Measurements from ENCODE around the gene TUT7.
A peak's percentile ranks its signal among the peaks of the same experiment; 100 is the strongest.

Gene TUT7

DNA sequence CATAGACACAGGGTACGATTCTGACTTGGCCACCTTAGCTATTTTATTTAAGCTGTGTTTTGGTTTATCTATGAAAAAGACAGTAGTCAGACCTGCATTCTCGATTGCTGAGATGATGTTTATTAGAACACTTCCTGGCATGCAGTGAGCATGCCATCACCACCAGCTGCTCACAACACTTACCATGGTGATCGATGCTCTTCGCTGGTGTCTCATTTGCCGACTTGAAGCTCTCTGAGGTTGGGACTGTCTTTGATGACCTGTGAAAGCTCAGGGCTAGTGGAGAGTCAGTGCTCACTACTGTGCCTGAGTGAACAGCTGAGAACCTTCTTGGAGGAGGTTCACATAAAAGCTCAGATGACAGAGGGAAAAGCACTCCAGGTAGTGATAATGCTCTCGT, 90.3 kb downstream of the TUT7 start:
- Histone ChIP-seq H3K4me3 (ENCODE audit: low read length) (no peak overlapping the region), H3K27ac (ENCODE audit: low read length) (no peak overlapping the region), H3K9me3 (ENCODE audit: control insufficient read depth, insufficient read depth, low read length) (no peaks in the 10 kb centered on the region), H3K4me1 (ENCODE audit: control insufficient read depth, insufficient read depth, low read length) (no peaks in the 10 kb centered on the region), H3K36me3 (ENCODE audit: control insufficient read depth, insufficient read depth, low read length) (peaks cover 7% of the 10 kb centered on the region; the same call in 1 of the 2 replicates), H3K27me3 (ENCODE audit: control insufficient read depth, insufficient read depth, low read length) (no peaks in the 10 kb centered on the region)
- WGBS (ENCODE audit: insufficient coverage, insufficient read length): no CpG with 5 or more reads among the region's 6 CpGs
- no peak for DNase-seq (ENCODE audit: low read depth, low spot score)

DNA sequence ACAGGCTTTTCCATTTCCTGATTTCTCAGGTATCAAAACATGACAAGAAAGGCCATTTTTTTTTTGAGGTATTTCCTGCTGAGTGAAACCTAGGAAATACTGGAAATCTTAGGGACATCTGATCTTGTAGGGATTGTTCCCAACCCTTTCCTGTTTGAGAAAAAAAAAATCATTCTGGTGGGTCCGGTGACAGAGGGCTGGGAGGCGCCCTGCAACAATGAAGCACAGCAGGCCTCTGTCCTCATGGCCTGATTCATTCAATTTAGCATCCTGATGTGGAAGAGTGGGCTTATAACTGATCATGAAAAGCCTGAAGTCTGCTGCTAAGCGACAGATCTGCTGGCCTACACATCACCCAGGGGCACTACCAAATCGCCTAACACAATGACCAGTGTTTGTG, 91.7 kb downstream of the TUT7 start:
- Histone ChIP-seq H3K27me3 (ENCODE audit: control insufficient read depth, insufficient read depth, low read length) (no peaks in the 10 kb centered on the region), H3K9me3 (ENCODE audit: control insufficient read depth, insufficient read depth, low read length) (no peaks in the 10 kb centered on the region), H3K4me3 (ENCODE audit: low read length) (no peak overlapping the region), H3K4me1 (ENCODE audit: control insufficient read depth, insufficient read depth, low read length) (no peaks in the 10 kb centered on the region), H3K36me3 (ENCODE audit: control insufficient read depth, insufficient read depth, low read length) (peaks cover 7% of the 10 kb centered on the region; the same call in 1 of the 2 replicates), H3K27ac (ENCODE audit: low read length) (no peak overlapping the region)
- no CpG with 5 or more reads among the region's 4 CpGs for WGBS (ENCODE audit: insufficient coverage, insufficient read length)
- no peak for DNase-seq (ENCODE audit: low read depth, low spot score)

DNA sequence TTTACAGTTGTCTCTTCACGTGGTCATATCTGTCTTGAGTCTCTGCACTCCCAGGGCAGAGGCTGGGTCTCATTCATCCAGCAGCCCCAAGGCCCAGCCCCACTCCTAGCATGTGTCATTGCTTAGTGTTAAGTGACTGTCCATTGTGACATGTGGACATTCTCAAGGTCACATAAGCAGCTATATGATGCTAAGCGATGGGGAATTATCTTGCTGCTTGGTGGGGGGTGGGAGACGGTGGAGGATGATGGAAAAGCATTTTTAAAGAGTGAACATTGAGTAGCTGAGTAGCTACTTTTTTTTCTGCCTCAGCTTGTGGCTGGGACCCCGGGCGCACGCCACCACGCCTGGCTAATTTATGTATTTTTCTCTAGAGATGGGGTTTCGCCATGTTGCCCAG, 94.7 kb downstream of the TUT7 start, which contains the start of gene C9orf153:
C9orf153 (minus strand) TSS at position 101 of the 400 bp plus-strand sequence. CDS start 30,054 bp downstream, outside the sequence.
- Histone ChIP-seq H3K36me3 (ENCODE audit: control insufficient read depth, insufficient read depth, low read length) (peaks cover 7% of the 10 kb centered on the region; the same call in 1 of the 2 replicates), H3K4me3 (ENCODE audit: low read length) (no peak within 1 kb of the TSS), H3K4me1 (ENCODE audit: control insufficient read depth, insufficient read depth, low read length) (no peaks in the 10 kb centered on the region), H3K27ac (ENCODE audit: low read length) (no peak within 1 kb of the TSS), H3K9me3 (ENCODE audit: control insufficient read depth, insufficient read depth, low read length) (no peaks in the 10 kb centered on the region), H3K27me3 (ENCODE audit: control insufficient read depth, insufficient read depth, low read length) (no peaks in the 10 kb centered on the region)
- no peak for DNase-seq (ENCODE audit: low read depth, low spot score)
- no CpG with 5 or more reads among the region's 8 CpGs for WGBS (ENCODE audit: insufficient coverage, insufficient read length)

DNA sequence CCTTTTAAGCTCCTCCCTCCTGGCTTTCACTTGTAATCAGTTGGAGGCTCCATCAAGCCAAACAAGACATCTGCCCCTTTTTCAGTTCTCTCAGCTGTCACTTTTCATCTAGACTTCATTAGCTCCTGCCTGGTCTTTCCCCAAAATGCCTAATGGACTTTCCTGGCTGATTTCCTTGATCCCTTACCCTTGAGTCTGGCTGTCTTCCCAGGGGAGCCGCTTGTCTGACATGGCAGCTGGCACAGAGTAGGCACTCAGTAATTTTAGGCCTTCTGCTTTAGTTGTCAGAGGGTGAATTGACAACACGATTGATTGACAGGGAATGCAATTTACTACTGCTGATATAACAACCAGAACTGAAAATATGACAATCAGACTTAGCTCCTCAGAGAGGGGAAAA, 96.8 kb downstream of the TUT7 start:
- H3K36me3 ChIP-seq (ENCODE audit: control insufficient read depth, insufficient read depth, low read length): no peaks in the 10 kb centered on the region
- H3K4me3 ChIP-seq (ENCODE audit: low read length): no peak overlapping the region
- H3K9me3 ChIP-seq (ENCODE audit: control insufficient read depth, insufficient read depth, low read length): no peaks in the 10 kb centered on the region
- no peak overlapping the region for H3K27ac ChIP-seq (ENCODE audit: low read length)
- WGBS (ENCODE audit: insufficient coverage, insufficient read length): no CpG with 5 or more reads among the region's 2 CpGs
- DNase-seq (ENCODE audit: low read depth, low spot score): no peak
- no peaks in the 10 kb centered on the region for H3K27me3 ChIP-seq (ENCODE audit: control insufficient read depth, insufficient read depth, low read length)
- no peaks in the 10 kb centered on the region for H3K4me1 ChIP-seq (ENCODE audit: control insufficient read depth, insufficient read depth, low read length)

DNA sequence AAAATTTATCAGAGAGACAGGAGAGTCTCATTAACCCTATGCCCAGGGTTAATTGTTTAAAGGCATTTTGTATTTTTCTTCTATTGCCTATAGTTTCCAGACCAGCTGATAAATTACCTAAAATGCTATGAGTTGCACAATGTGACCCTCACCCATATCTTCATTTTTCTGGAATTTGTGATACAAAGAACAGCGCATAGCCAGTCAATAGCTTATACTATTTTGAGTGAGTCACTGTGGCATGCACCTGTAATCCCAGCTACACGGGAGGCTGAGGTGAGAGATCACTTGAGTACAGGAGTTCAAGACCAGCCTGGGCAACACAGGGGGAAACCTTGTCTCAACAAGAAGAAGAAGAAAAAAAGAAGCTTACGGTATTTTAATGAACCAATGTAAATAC, 97.6 kb downstream of the TUT7 start:
- no CpG with 5 or more reads among the region's 3 CpGs for WGBS (ENCODE audit: insufficient coverage, insufficient read length)
- H3K27ac ChIP-seq (ENCODE audit: low read length): no peak overlapping the region

DNA sequence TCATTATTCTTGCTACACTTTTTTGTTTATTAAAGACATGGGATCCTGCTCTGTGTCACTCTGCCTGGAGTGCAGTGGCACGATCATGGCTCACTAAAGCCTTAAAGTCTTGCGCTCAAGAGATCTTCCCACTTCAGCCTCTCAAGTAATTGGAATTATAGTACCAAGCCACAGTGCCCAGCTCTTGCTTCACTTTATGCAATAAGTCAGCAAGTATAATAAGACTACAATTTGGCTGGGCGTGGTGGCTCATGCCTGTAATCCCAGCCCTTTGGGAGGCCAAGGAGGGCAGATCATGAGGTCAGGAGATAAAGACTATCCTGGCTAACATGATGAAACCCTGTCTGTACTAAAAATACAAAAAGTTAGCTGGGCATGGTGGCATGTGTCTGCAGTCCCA, 100.6 kb downstream of the TUT7 start:
- Histone ChIP-seq H3K36me3 (ENCODE audit: control insufficient read depth, insufficient read depth, low read length) (no peaks in the 10 kb centered on the region), H3K4me3 (ENCODE audit: low read length) (no peak overlapping the region), H3K27me3 (ENCODE audit: control insufficient read depth, insufficient read depth, low read length) (no peaks in the 10 kb centered on the region), H3K9me3 (ENCODE audit: control insufficient read depth, insufficient read depth, low read length) (no peaks in the 10 kb centered on the region), H3K27ac (ENCODE audit: low read length) (no peak overlapping the region), H3K4me1 (ENCODE audit: control insufficient read depth, insufficient read depth, low read length) (no peaks in the 10 kb centered on the region)
- no peak for DNase-seq (ENCODE audit: low read depth, low spot score)
- no CpG with 5 or more reads among the region's 3 CpGs for WGBS (ENCODE audit: insufficient coverage, insufficient read length)

More for the DNA sequence above, 97.6 kb downstream of the TUT7 start:
- Histone ChIP-seq H3K4me1 (ENCODE audit: control insufficient read depth, insufficient read depth, low read length) (no peaks in the 10 kb centered on the region), H3K27me3 (ENCODE audit: control insufficient read depth, insufficient read depth, low read length) (no peaks in the 10 kb centered on the region), H3K9me3 (ENCODE audit: control insufficient read depth, insufficient read depth, low read length) (no peaks in the 10 kb centered on the region), H3K4me3 (ENCODE audit: low read length) (no peak overlapping the region), H3K36me3 (ENCODE audit: control insufficient read depth, insufficient read depth, low read length) (no peaks in the 10 kb centered on the region)
- no peak for DNase-seq (ENCODE audit: low read depth, low spot score)

DNA sequence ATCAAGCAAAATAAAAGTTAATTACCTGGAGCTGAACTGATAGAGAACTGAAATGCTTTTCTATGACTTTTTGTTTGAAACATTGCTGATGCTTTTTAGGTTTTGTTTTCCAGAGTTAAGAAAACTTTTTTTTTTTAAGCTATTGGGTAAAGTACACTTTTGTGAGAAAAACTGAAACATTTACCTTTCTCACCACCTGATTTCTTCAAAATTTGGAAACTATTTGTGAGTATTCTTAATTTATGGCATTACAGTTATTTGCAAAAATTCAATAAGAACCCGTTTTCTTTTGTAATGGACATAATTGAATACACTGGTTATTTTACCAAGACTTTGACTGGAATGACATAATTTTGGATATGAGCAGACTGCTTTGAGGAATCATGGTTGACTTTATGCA, 101.3 kb downstream of the TUT7 start:
- no peak for DNase-seq (ENCODE audit: low read depth, low spot score)
- H3K27me3 ChIP-seq (ENCODE audit: control insufficient read depth, insufficient read depth, low read length): no peaks in the 10 kb centered on the region
- no CpG with 5 or more reads among the region's 1 CpG for WGBS (ENCODE audit: insufficient coverage, insufficient read length)
- H3K4me1 ChIP-seq (ENCODE audit: control insufficient read depth, insufficient read depth, low read length): no peaks in the 10 kb centered on the region
- H3K4me3 ChIP-seq (ENCODE audit: low read length): no peak overlapping the region
- no peak overlapping the region for H3K27ac ChIP-seq (ENCODE audit: low read length)
- no peaks in the 10 kb centered on the region for H3K36me3 ChIP-seq (ENCODE audit: control insufficient read depth, insufficient read depth, low read length)
- H3K9me3 ChIP-seq (ENCODE audit: control insufficient read depth, insufficient read depth, low read length): no peaks in the 10 kb centered on the region

DNA sequence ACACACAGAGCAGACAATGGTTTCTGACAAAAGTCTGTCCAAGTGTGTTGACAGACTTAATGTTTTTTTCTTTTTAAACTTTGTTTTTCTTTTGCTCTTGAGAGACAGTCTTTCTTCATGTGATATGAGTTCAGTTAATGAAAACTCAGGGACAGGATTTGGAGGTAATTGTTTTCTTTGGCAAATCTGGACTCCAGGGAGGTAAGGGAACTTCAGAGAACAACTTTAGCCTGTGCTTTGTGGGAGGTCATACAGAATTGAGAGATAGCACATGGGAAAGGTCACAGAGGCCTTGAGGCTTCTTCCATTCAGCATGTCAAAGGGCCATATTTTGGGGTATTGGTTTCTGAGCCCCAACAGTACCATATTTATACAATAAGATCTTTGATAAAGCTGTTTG, 104.1 kb downstream of the TUT7 start:
- H3K4me3 ChIP-seq (ENCODE audit: low read length): no peak overlapping the region
- no peaks in the 10 kb centered on the region for H3K4me1 ChIP-seq (ENCODE audit: control insufficient read depth, insufficient read depth, low read length)
- no peaks in the 10 kb centered on the region for H3K27me3 ChIP-seq (ENCODE audit: control insufficient read depth, insufficient read depth, low read length)
- no peak for DNase-seq (ENCODE audit: low read depth, low spot score)
- H3K36me3 ChIP-seq (ENCODE audit: control insufficient read depth, insufficient read depth, low read length): no peaks in the 10 kb centered on the region
- no peak overlapping the region for H3K27ac ChIP-seq (ENCODE audit: low read length)
- H3K9me3 ChIP-seq (ENCODE audit: control insufficient read depth, insufficient read depth, low read length): no peaks in the 10 kb centered on the region

DNA sequence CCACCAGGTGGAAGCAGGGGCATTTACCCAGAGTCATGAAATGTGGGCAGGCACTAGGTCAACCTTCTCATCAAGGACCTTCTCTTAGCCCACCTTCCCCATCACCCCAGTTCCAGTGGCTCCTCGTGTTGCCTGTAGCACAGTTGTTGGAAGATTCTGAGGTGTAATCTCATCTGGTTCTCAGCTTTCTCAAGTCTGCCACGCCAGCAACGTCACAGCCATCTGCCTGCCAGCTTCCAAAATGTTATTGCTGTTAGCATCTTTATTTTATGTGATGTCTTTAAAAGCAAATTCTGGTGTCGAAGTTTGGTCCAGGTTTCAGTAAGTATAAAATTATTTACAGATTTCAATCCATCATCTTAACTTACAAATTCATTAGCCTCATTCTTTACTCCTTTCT, 105.5 kb downstream of the TUT7 start:
- H3K36me3 ChIP-seq (ENCODE audit: control insufficient read depth, insufficient read depth, low read length): no peaks in the 10 kb centered on the region
- no peak for DNase-seq (ENCODE audit: low read depth, low spot score)
- no CpG with 5 or more reads among the region's 4 CpGs for WGBS (ENCODE audit: insufficient coverage, insufficient read length)

DNA sequence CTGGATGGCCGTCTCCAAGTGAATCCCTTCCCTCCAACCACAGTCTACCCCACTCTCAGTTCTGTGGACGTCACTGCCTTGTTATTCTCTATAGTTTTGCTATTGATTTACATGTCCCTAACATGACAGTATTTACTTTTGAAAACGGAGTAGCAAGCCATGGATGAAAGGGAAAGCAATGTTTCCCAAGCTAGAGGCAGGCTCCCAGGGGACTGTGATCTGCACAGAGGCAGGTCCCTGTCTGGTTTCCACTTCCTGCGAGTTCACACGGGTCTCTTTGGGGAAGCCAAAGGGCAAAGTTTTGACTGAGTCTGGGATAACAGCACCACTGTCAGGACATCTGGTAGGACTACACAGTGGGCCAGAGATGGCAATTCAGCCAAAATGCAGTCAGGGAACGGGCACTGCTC, 107.5 kb downstream of the TUT7 start:
- no peaks in the 10 kb centered on the region for H3K9me3 ChIP-seq (ENCODE audit: control insufficient read depth, insufficient read depth, low read length)
- no peak overlapping the region for H3K4me3 ChIP-seq (ENCODE audit: low read length)
- no peak overlapping the region for H3K27ac ChIP-seq (ENCODE audit: low read length)
- DNase-seq (ENCODE audit: low read depth, low spot score): peak; percentile 1
- no CpG with 5 or more reads among the region's 6 CpGs for WGBS (ENCODE audit: insufficient coverage, insufficient read length)
- no peaks in the 10 kb centered on the region for H3K27me3 ChIP-seq (ENCODE audit: control insufficient read depth, insufficient read depth, low read length)
- no peaks in the 10 kb centered on the region for H3K36me3 ChIP-seq (ENCODE audit: control insufficient read depth, insufficient read depth, low read length)
- no peaks in the 10 kb centered on the region for H3K4me1 ChIP-seq (ENCODE audit: control insufficient read depth, insufficient read depth, low read length)

More for the DNA sequence above, 105.5 kb downstream of the TUT7 start:
- Histone ChIP-seq H3K9me3 (ENCODE audit: control insufficient read depth, insufficient read depth, low read length) (no peaks in the 10 kb centered on the region), H3K27ac (ENCODE audit: low read length) (no peak overlapping the region), H3K4me3 (ENCODE audit: low read length) (no peak overlapping the region), H3K27me3 (ENCODE audit: control insufficient read depth, insufficient read depth, low read length) (no peaks in the 10 kb centered on the region), H3K4me1 (ENCODE audit: control insufficient read depth, insufficient read depth, low read length) (no peaks in the 10 kb centered on the region)

DNA sequence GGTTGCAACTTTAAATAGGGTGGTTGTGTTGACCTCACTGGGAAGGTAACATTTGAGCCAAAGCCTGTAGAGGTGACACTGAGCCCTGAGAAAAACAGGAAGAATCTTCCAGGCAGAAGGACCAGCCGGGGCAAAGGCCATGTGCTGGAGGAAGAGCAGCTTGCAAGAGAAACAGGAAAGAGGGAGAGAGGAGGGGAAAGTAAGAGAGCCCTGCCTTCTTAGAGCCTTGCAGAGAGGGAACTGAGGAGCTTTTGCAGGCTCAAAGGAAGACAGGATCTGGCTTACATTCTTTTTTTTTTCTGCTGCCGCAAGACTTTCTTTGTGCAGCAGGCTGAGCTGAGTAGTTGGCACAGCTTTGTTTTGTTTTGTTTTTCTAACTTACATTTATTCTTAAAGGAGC, 112.1 kb downstream of the TUT7 start:
- Histone ChIP-seq H3K27ac (ENCODE audit: low read length) (no peak overlapping the region), H3K4me3 (ENCODE audit: low read length) (no peak overlapping the region), H3K36me3 (ENCODE audit: control insufficient read depth, insufficient read depth, low read length) (no peaks in the 10 kb centered on the region), H3K4me1 (ENCODE audit: control insufficient read depth, insufficient read depth, low read length) (no peaks in the 10 kb centered on the region), H3K27me3 (ENCODE audit: control insufficient read depth, insufficient read depth, low read length) (no peaks in the 10 kb centered on the region), H3K9me3 (ENCODE audit: control insufficient read depth, insufficient read depth, low read length) (no peaks in the 10 kb centered on the region)
- peak; percentile 1 for DNase-seq (ENCODE audit: low read depth, low spot score)
- WGBS (ENCODE audit: insufficient coverage, insufficient read length): no CpG with 5 or more reads among the region's 2 CpGs

Measured in iPS DF 6.9 (cell line).